ENCODE results near the gene CDH23. TPM values are rescaled to one million over a fixed set of nuclear protein-coding genes. Genes with fewer than 3 reads are reported as not detected.
A peak's percentile ranks its signal among the peaks of the same experiment; 100 is the strongest.

The CDH23 gene
- total and polyA plus RNA-seq, 9 of the 15 experiments (the other 6 are each of a cell fraction or from before 2014, with no cell fraction given) = 0.18 to 1.2 (median 0.47) TPM

DNA sequence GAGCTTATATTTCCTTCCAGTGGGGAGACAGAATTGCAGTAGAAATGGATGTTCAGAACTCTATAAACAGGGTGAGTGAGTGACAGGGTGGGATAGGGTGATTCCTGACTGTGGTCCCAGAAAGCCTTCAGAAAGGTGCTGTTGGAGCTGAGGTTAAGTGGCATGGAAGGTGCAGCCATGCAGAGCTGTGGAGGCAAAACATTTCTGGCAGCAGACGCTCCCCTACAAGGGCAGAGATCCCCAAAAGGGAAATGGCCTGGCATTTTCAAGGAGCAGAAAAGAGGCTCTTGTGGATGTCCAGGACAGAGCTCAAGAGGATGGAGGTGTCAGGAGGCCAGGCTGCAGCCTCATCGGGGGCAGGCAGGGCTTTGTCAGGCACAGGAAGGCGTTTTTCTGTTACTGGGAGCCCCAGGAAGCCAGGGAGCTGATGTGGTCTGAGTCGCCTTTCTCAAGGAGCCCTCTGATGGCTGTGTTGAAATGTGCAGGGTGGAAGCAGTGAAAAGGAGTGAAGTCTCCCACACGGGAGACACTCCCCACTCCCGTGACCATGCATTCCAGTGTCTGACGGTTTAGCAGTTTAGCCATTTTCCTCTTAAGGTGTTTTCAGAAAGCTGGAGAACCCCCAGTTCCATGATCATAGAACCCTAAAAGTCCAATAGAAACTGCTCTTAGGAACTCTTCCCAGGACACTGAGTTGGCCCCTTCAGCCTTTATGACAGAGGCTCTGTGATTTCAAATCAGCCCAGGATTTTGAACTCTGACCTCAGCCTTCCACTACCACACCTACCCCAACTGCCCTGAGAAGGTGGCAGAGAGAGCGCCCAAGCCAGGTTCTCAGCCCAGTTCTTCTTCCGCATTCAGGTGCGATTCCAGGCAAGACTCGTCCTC is 226.6 kb downstream of the CDH23 start (continued):
- TF ChIP-seq XRCC3 (IDR thresholded peaks at IDR 0.05) (no peak), POLR2B (IDR thresholded peaks at IDR 0.05; ENCODE audit: low read depth, partially characterized antibody) (no peak), SAFB2 (IDR thresholded peaks at IDR 0.05; ENCODE audit: borderline replicate concordance, low read depth, low read length, severe bottlenecking) (no peak), MAZ (CRISPR knock-in tag; conservative IDR thresholded peaks at IDR 0.05 in 1 of 2, IDR thresholded peaks at IDR 0.05 in 1 of 2) (0 out of 4 replicates have a peak, but pooled peaks of 1 of the 2 experiments have one; percentile 16), GMEB1 (CRISPR knock-in tag; IDR thresholded peaks at IDR 0.05) (no peak), DDX20 (tag; IDR thresholded peaks at IDR 0.05; ENCODE audit: low read depth) (no peak), PTRF (tag; IDR thresholded peaks at IDR 0.05) (no peak)
- TF ChIP-seq, protein P1, sequence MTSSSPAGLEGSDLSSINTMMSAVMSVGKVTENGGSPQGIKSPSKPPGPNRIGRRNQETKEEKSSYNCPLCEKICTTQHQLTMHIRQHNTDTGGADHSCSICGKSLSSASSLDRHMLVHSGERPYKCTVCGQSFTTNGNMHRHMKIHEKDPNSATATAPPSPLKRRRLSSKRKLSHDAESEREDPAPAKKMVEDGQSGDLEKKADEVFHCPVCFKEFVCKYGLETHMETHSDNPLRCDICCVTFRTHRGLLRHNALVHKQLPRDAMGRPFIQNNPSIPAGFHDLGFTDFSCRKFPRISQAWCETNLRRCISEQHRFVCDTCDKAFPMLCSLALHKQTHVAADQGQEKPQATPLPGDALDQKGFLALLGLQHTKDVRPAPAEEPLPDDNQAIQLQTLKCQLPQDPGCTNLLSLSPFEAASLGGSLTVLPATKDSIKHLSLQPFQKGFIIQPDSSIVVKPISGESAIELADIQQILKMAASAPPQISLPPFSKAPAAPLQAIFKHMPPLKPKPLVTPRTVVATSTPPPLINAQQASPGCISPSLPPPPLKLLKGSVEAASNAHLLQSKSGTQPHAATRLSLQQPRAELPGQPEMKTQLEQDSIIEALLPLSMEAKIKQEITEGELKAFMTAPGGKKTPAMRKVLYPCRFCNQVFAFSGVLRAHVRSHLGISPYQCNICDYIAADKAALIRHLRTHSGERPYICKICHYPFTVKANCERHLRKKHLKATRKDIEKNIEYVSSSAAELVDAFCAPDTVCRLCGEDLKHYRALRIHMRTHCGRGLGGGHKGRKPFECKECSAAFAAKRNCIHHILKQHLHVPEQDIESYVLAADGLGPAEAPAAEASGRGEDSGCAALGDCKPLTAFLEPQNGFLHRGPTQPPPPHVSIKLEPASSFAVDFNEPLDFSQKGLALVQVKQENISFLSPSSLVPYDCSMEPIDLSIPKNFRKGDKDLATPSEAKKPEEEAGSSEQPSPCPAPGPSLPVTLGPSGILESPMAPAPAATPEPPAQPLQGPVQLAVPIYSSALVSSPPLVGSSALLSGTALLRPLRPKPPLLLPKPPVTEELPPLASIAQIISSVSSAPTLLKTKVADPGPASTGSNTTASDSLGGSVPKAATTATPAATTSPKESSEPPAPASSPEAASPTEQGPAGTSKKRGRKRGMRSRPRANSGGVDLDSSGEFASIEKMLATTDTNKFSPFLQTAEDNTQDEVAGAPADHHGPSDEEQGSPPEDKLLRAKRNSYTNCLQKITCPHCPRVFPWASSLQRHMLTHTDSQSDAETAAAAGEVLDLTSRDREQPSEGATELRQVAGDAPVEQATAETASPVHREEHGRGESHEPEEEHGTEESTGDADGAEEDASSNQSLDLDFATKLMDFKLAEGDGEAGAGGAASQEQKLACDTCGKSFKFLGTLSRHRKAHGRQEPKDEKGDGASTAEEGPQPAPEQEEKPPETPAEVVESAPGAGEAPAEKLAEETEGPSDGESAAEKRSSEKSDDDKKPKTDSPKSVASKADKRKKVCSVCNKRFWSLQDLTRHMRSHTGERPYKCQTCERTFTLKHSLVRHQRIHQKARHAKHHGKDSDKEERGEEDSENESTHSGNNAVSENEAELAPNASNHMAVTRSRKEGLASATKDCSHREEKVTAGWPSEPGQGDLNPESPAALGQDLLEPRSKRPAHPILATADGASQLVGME (CRISPR knock-in tag; IDR thresholded peaks at IDR 0.05) = no peak
- TF ChIP-seq, protein P2, sequence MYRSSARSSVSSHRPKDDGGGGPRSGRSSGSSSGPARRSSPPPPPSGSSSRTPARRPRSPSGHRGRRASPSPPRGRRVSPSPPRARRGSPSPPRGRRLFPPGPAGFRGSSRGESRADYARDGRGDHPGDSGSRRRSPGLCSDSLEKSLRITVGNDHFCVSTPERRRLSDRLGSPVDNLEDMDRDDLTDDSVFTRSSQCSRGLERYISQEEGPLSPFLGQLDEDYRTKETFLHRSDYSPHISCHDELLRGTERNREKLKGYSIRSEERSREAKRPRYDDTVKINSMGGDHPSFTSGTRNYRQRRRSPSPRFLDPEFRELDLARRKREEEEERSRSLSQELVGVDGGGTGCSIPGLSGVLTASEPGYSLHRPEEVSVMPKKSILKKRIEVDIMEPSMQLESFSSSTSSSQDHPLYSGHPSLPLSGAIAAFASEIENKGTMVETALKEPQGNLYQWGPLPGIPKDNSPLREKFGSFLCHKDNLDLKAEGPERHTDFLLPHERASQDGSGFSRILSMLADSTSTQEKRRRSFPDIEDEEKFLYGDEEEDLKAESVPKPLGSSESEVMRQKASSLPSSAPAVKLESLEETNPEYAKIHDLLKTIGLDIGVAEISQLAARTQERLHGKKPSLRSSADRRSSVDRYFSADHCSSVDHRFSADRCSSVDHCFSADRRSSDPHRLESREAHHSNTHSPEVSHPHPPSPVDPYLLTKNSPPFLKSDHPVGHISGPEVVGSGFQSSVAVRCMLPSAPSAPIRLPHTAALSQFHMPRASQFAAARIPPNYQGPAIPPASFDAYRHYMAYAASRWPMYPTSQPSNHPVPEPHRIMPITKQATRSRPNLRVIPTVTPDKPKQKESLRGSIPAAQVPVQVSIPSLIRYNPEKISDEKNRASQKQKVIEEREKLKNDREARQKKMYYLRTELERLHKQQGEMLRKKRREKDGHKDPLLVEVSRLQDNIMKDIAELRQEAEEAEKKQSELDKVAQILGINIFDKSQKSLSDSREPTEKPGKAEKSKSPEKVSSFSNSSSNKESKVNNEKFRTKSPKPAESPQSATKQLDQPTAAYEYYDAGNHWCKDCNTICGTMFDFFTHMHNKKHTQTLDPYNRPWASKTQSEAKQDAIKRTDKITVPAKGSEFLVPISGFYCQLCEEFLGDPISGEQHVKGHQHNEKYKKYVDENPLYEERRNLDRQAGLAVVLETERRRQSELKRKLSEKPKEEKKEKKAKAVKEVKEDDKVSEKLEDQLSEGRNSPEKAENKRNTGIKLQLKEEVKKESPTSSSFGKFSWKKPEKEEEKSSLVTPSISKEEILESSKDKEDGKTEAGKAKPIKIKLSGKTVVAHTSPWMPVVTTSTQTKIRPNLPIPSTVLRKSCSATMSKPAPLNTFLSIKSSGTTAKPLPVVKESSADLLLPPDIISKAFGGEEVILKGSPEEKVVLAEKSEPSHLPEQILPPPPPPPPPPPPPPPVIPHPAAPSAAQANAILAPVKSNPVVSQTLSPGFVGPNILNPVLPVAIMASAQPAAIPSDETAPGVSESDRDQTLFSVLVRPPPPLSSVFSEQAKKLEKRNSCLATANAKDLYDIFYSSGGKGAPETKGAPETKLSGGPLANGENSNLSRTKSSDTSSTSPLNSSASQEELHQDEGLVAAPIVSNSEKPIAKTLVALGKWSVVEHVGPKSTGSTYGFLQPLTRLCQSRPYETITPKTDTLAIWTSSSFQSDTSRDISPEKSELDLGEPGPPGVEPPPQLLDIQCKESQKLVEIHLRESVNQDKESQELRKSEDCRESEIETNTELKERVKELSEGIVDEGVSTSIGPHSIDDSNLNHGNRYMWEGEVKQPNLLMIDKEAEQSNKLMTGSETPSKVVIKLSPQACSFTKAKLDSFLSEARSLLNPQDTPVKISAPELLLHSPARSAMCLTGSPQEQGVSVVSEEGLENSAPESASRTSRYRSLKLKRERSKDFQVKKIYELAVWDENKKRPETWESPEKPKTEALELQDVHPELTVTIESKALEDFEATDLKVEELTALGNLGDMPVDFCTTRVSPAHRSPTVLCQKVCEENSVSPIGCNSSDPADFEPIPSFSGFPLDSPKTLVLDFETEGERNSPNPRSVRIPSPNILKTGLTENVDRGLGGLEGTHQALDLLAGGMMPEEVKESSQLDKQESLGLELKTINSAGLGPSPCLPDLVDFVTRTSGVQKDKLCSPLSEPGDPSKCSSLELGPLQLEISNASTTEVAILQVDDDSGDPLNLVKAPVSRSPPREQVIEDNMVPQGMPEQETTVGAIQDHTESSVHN (IDR thresholded peaks at IDR 0.05; ENCODE audit: borderline replicate concordance in 1 of 2, low read depth in 1 of 2) = no peak
